A673 (cell line): ENCODE data around the gene GPR32. TPM values are rescaled to one million over a fixed set of nuclear protein-coding genes. Genes with fewer than 3 reads are reported as not detected.
A peak's percentile ranks its signal among the peaks of the same experiment; 100 is the strongest.
"Not testable (repeated sequence)": the region's sequence is repeated elsewhere in the genome, so short reads cannot be mapped to it uniquely, and the experiment has no call there.

Experiments
- BruUV-seq: library from RNA; stranded (reverse); fragments of 400-500 nt; replicated peaks from 2 replicates; lab custom pipeline; 2021; lab: Mats Ljungman, UMichigan
- CTCF ChIA-PET: fragments of 300-600 bp; sonication (Branson Sonifier 250); formaldehyde crosslinking; loops from one replicate; lab custom pipeline; 2022; ENCODE audit warnings: antibody characterized with exemption; lab: Charles Lee
- POLR2A ChIA-PET: fragments of 300-600 bp; sonication (Branson Sonifier 250); formaldehyde crosslinking; loops from one replicate; lab custom pipeline; 2022; ENCODE audit warnings: antibody characterized with exemption; ENCODE audit not compliant: low non-redundant PET; lab: Charles Lee
- DNase-seq: peaks from one replicate; pipeline ENCODE4 v3.0.0-alpha.2; 2015; ENCODE audit warnings: low spot score
- H3K27ac ChIP-seq: fragments of 200-600 bp; sonication (generic); 2 replicates; pipeline ENCODE4 v1.5.1; 2016; ENCODE audit warnings: mixed run types, low read depth, mild to moderate bottlenecking, mixed read lengths, antibody characterized with exemption, low read length; ENCODE audit not compliant: poor library complexity, severe bottlenecking
- H3K27me3 ChIP-seq: fragments of 200-600 bp; sonication (generic); replicated peaks from 2 replicates; pipeline ENCODE4 v1.6.1; 2017; ENCODE audit warnings: mixed run types, low read depth, mild to moderate bottlenecking, mixed read lengths, antibody characterized with exemption, low read length; ENCODE audit not compliant: insufficient read depth, poor library complexity
- H3K36me3 ChIP-seq: fragments of 200-600 bp; sonication (generic); 2 replicates; pipeline ENCODE4 v1.6.1; 2016; ENCODE audit warnings: mixed run types, mild to moderate bottlenecking, mixed read lengths, antibody characterized with exemption, low read length; ENCODE audit not compliant: insufficient read depth, poor library complexity, severe bottlenecking
- H3K4me1 ChIP-seq: fragments of 200-600 bp; sonication (generic); 2 replicates; pipeline ENCODE4 v1.6.1; 2017; ENCODE audit warnings: mixed run types, mild to moderate bottlenecking, mixed read lengths, antibody characterized with exemption, low read length; ENCODE audit not compliant: insufficient read depth, poor library complexity, severe bottlenecking
- H3K4me3 ChIP-seq: fragments of 200-600 bp; sonication (generic); 2 replicates; pipeline ENCODE4 v1.5.1; 2016; ENCODE audit warnings: low read depth, mixed run types, mild to moderate bottlenecking, mixed read lengths, low read length; ENCODE audit not compliant: poor library complexity, severe bottlenecking
- H3K9me3 ChIP-seq: fragments of 200-600 bp; sonication (generic); 2 replicates; pipeline ENCODE4 v1.6.1; 2016; ENCODE audit warnings: mixed run types, low read depth, mild to moderate bottlenecking, mixed read lengths, antibody characterized with exemption, low read length; ENCODE audit not compliant: poor library complexity, severe bottlenecking
- CTCF ChIP-seq: fragments of 300-800, 200-600 bp; sonication (generic); conservative IDR thresholded peaks from 2 replicates; pipeline ENCODE4 v1.5.1; 2017; ENCODE audit warnings: low read depth, mild to moderate bottlenecking, antibody characterized with exemption, low read length, moderate library complexity, mixed read lengths
- EZH2 ChIP-seq: fragments of 200-600 bp; sonication (generic); IDR thresholded peaks from 2 replicates; pipeline ENCODE4 v1.6.1; 2017; ENCODE audit warnings: borderline replicate concordance, low read depth, mild to moderate bottlenecking, mixed read lengths, antibody characterized with exemption, low read length; ENCODE audit not compliant: poor library complexity, severe bottlenecking
- intact Hi-C: fragments of 100-400 bp; cut with micrococcal nuclease; formaldehyde crosslinking; loops from one replicate; pipeline ENCODE4 v1.10.0; 2022; ENCODE audit not compliant: unreplicated experiment
- total RNA-seq: library from RNA; stranded (reverse); gene quantifications from 2 replicates; pipeline ENCODE4 v1.2.3, GENCODE V29; 2021

GPR32 gene
- total RNA-seq, 1 experiment from 2014 or later = not detected

- intact Hi-C loops = no loop called here
- POLR2A ChIA-PET = no interaction called here
- no peak for TF ChIP-seq EZH2
- TF ChIP-seq CTCF = no peak
Measured at GRCh38 chr19:50770888-50771287, 624 bp downstream of the GPR32 start.

GRCh38 chr19:50772476-50772875 lies 2.2 kb downstream of the GPR32 start:
- no peaks in the 10 kb centered on the region for H3K36me3 ChIP-seq
- no peak for TF ChIP-seq CTCF
- TF ChIP-seq EZH2 = no peak
- no peaks in the 10 kb centered on the region for H3K27me3 ChIP-seq
- no TSS peak for BruUV-seq
- DNase-seq = peak; percentile 52
- ChIA-PET CTCF (no interaction called here), POLR2A (no interaction called here)
- intact Hi-C loops = no loop called here
- no peak overlapping the region for H3K27ac ChIP-seq
- no peak overlapping the region for H3K4me3 ChIP-seq
- H3K4me1 ChIP-seq = peaks cover under 1% of the 10 kb centered on the region
- H3K9me3 ChIP-seq = no peaks in the 10 kb centered on the region

More at GRCh38 chr19:50770888-50771287, 624 bp downstream of the GPR32 start:
- no peak for DNase-seq
- Histone ChIP-seq H3K27me3 (no peaks in the 10 kb centered on the region), H3K9me3 (no peaks in the 10 kb centered on the region), H3K36me3 (no peaks in the 10 kb centered on the region), H3K4me3 (no peak overlapping the region), H3K4me1 (no peaks in the 10 kb centered on the region), H3K27ac (no peak overlapping the region)
- BruUV-seq = no TSS peak
- CTCF ChIA-PET = no interaction called here

- H3K27me3 ChIP-seq, H3K4me1 ChIP-seq, intact Hi-C loops, BruUV-seq, H3K36me3 ChIP-seq, H3K4me3 ChIP-seq, DNase-seq, H3K27ac ChIP-seq, CTCF ChIA-PET, POLR2A ChIA-PET, H3K9me3 ChIP-seq: not testable (repeated sequence)
Measured at GRCh38 chr19:50772912-50773311, 2.6 kb downstream of the GPR32 start.

- H3K36me3 ChIP-seq = not testable (repeated sequence)
Measured at GRCh38 chr19:50773454-50773853, 3.2 kb downstream of the GPR32 start.

More at GRCh38 chr19:50773454-50773853, 3.2 kb downstream of the GPR32 start:
- H3K4me3 ChIP-seq, BruUV-seq, H3K27me3 ChIP-seq, H3K27ac ChIP-seq, DNase-seq, intact Hi-C loops, POLR2A ChIA-PET, H3K9me3 ChIP-seq: not testable (repeated sequence)
- peaks cover 10% of the 10 kb centered on the region for H3K4me1 ChIP-seq
- CTCF ChIA-PET = interaction anchor here (0.7 kb wide), 1 partner anchor 1061 kb away, joined by 3 read pairs; no protein-coding TSS in a partner anchor
